Heart left ventricle (tissue), 16 donors: ENCODE results near the gene EYS. TPM values are rescaled to one million over a fixed set of nuclear protein-coding genes. Genes with fewer than 3 reads are reported as not detected.

Experiments used
- ATAC-seq, 4 donors: fragments of 200-7000 bp; cut with Tn5 transposase; one replicate each; pipeline ENCODE4 v1.9.1; 2020 to 2022; ENCODE audit warnings: moderate library complexity in 4 of 4, mild to moderate bottlenecking in 3 of 4, moderate number of reproducible peaks in 1 of 4
- DNase-seq, 5 donors: peaks; one replicate each; pipeline ENCODE4 v3.0.0-alpha.2; 2020
- H3K27ac ChIP-seq, 12 donors: fragments of 200-600 bp; sonication (generic) in 4 of 12; one replicate each; pipeline versions ENCODE4 v1.5.0 to v1.8.0; 2016 to 2022; ENCODE audit warnings: mild to moderate bottlenecking in 2 of 12
- H3K27me3 ChIP-seq, 9 donors: fragments of 200-600 bp; sonication (generic) in 2 of 9; one replicate each; pipeline versions ENCODE4 v1.5.1 to v1.8.0; 2016 to 2022; ENCODE audit warnings: mild to moderate bottlenecking in 3 of 9
- H3K36me3 ChIP-seq, 9 donors: fragments of 200-600 bp; sonication (generic) in 2 of 9; one replicate each; pipeline versions ENCODE4 v1.5.0 to v1.8.0; 2018 to 2022; ENCODE audit warnings: mild to moderate bottlenecking in 2 of 9
- H3K4me1 ChIP-seq, 12 donors: fragments of 200-600 bp; sonication (generic) in 4 of 12; one replicate each; pipeline versions ENCODE4 v1.5.0 to v1.8.0; 2016 to 2022; ENCODE audit warnings: mild to moderate bottlenecking in 3 of 12
- H3K4me3 ChIP-seq, 12 donors: fragments of 200-600 bp; sonication (generic) in 4 of 12; one replicate each; pipeline versions ENCODE4 v1.5.0 to v1.8.0; 2017 to 2022; ENCODE audit warnings: mild to moderate bottlenecking in 9 of 12, moderate library complexity in 4 of 12
- H3K9me3 ChIP-seq, 12 donors: fragments of 200-600 bp; sonication (generic) in 4 of 12; one replicate each; pipeline versions ENCODE4 v1.5.0 to v1.8.0; 2016 to 2022; ENCODE audit warnings: mild to moderate bottlenecking in 1 of 12
- POLR2A ChIP-seq, 2 donors: fragments of 450-650 bp; IDR thresholded peaks; one replicate each; pipeline ENCODE4 v1.6.1; 2017; ENCODE audit warnings: antibody characterized with exemption in 2 of 2, mild to moderate bottlenecking in 2 of 2, moderate library complexity in 2 of 2
- WGBS, 4 donors: extraction: QIAGEN DNeasy Blood & Tissue Kit in 2 of 4; methylation state at CpG; one replicate each; pipeline versions ENCODE4 v1.1.5 to v1.1.7; 2013 to 2018; 5-methylcytosine and 5-hydroxymethylcytosine counted together
- intact Hi-C, 10 donors: fragments of 100-400 bp; cut with DNase I; formaldehyde crosslinking; loops; one replicate each; pipeline versions ENCODE4 v1.11.1 to v1.14.2; 2022
- polyA plus RNA-seq, 2 donors: library from polyadenylated mRNA; stranded (reverse); fragments of 200-250 nt; gene quantifications; one replicate each; pipeline ENCODE4 v1.2.3, GENCODE V29; 2013
- total RNA-seq, 9 donors: library from RNA; depleted of rRNA in 2 of 9; stranded (reverse); fragments of >200 nt in 2 of 9; fragmentation: NEBNext Ultra II Directional in 3 of 9; extraction: Animal tissue kit (Norgen Biotek cat#: 25700) in 3 of 9; gene quantifications; one replicate each; pipeline versions ENCODE4 v1.1.0 to v1.2.4, GENCODE V29; 2016 to 2023
- TF ChIP-seq, protein P1 (sequence below), 12 donors: fragments of 200-600 bp; sonication (generic) in 4 of 12; IDR thresholded peaks; one replicate each; pipeline versions ENCODE4 v1.5.0 to v1.8.0; 2018 to 2022; ENCODE audit warnings: antibody characterized with exemption in 12 of 12, mild to moderate bottlenecking in 5 of 12
- donor health status: ischemic (EF 13 %, LVEDD 7.1; RV severe dilation, severe dysfunction).
- donor health status: healthy with polysubstance abuse.
- donor health status: DM: no; HTN: yes; CAD: no.
- donor health status: DM: no; HTN: no; CAD: no.
- donor health status: ischemic (EF 25% LVEDD 6.9; RV normal size, moderate dysfunction).
- donor health status: ischemic (EF 25% LVEDD 5.7; RV mildly dilated, moderate dysfunction).
- donor health status: healthy.
- donor health status: DM: yes; HTN: yes; CAD: no.
- donor health status: ischemic (EF 35%, LVEDD 5.7; RV mildly dilated, moderate dysfunction).
- donor health status: nonischemic (EF 11% LVEDD 7.7; RV severe dilation, severe dysfunction).
- donor health status: DM: yes; HTN: yes; CAD: no.
- donor health status: PGD.
- donor health status: ischemic (EF 29% LVEDD 5.4; RV normal size, mild dysfunction).
- donor health status: nonischemic (EF 23%, LVEDD 6.1; RV moderate dilation, normal function).

EYS gene
- total and polyA plus RNA-seq, 11 donors: 0.07 to 0.27 (median 0.08) TPM; not detected in 8

DNA sequence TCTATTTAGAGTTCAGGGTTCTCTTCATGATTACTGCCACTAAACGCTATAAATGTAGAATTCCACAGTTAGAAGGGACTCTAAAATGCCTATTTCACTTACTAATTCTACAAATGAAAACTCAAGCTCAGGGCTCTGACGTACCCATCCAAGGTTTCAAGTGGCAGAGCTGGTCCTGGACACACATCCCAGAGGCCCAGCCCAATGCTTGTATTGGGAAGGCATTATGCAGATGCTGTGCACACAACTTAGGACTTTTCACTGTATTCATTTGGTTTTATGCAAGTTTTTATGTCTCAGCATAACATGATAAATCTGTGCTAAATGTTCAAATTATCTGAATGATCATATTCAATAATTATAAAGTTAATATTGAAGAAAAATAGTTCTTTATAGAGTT lies 1761.0 kb downstream of the EYS start:
- DNase-seq (no peak), ATAC-seq (no peak)
- WGBS, 4 donors: 79 to 84% (median 80%) methylated on average over 2 of the region's 2 CpGs
- TF ChIP-seq, protein P1, sequence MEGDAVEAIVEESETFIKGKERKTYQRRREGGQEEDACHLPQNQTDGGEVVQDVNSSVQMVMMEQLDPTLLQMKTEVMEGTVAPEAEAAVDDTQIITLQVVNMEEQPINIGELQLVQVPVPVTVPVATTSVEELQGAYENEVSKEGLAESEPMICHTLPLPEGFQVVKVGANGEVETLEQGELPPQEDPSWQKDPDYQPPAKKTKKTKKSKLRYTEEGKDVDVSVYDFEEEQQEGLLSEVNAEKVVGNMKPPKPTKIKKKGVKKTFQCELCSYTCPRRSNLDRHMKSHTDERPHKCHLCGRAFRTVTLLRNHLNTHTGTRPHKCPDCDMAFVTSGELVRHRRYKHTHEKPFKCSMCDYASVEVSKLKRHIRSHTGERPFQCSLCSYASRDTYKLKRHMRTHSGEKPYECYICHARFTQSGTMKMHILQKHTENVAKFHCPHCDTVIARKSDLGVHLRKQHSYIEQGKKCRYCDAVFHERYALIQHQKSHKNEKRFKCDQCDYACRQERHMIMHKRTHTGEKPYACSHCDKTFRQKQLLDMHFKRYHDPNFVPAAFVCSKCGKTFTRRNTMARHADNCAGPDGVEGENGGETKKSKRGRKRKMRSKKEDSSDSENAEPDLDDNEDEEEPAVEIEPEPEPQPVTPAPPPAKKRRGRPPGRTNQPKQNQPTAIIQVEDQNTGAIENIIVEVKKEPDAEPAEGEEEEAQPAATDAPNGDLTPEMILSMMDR (IDR thresholded peaks at IDR 0.05): no peak
- no peak for TF ChIP-seq POLR2A (IDR thresholded peaks at IDR 0.05)
- H3K4me3 ChIP-seq: no peak overlapping the region
- intact Hi-C loops: no loop called here
- H3K27me3 ChIP-seq: no peaks in the 10 kb centered on the region
- no peaks in the 10 kb centered on the region for H3K36me3 ChIP-seq
- H3K9me3 ChIP-seq: no peaks in the 10 kb centered on the region
- no peak overlapping the region for H3K27ac ChIP-seq
- H3K4me1 ChIP-seq: no peaks in the 10 kb centered on the region

DNA sequence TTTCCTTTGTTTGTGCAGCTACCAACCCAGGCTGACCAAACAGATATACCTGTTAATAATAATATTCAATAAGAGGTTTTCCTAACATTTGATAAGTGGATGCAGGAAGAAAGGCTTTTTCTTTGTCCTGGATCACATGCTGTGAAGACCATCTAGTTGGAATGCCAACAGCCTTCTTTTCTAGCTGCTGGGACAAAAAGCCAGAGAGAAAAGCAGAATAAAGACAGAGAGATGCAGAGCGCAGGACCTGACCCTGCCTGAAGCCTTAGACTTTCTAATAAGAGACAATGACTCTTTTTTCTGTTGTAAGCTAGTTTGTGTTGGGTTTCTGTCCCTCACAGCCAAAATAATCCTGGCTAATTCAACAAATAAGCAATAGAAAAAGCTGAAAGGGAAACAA lies 1763.2 kb downstream of the EYS start:
- intact Hi-C loops: no loop called here
- ATAC-seq (no peak), DNase-seq (no peak)
- no peak for TF ChIP-seq POLR2A (IDR thresholded peaks at IDR 0.05)
- TF ChIP-seq, protein P1 (IDR thresholded peaks at IDR 0.05): no peak
- Histone ChIP-seq H3K27me3 (no peaks in the 10 kb centered on the region), H3K4me1 (no peaks in the 10 kb centered on the region), H3K36me3 (no peaks in the 10 kb centered on the region), H3K4me3 (no peak overlapping the region), H3K9me3 (no peaks in the 10 kb centered on the region), H3K27ac (no peak overlapping the region)
- WGBS, 4 donors: 80 to 93% (median 89%) methylated on average over 1 of the region's 1 CpG

DNA sequence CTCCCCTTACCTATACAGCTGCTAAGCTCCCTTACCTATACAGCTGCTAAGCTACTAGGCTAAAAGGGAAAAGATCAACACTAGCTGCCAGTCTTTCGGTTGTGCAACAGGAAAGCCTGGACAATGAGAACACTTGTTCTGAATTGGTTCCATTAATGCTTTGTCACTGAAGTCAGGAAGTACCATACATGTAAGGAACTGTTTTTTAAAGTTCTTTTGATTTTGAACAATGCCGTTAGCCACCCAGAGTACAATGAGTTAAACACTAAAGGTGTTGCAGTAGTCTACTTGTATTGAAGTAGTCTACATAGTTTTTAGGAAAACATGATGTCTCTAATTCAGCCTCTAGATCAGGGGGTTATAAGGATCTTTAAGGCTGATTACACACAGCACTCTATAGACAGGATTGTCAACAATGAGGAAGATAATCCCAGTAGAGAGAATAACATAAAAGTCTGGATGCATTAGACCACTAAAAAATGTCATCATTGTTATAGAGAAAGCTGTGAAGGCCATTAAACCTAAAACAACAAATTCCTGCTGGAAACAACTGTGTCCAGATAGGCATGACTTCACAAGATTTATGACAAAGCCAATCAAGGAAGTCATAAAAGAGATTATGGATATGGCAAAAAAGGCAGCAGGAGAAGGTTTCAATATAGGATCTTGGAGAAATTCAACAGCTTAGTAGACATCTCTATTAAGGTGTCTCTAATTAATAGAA lies 1765.1 kb downstream of the EYS start:
- WGBS, 4 donors: 40 to 70% (median 63%) methylated on average over 2 of the region's 2 CpGs

DNA sequence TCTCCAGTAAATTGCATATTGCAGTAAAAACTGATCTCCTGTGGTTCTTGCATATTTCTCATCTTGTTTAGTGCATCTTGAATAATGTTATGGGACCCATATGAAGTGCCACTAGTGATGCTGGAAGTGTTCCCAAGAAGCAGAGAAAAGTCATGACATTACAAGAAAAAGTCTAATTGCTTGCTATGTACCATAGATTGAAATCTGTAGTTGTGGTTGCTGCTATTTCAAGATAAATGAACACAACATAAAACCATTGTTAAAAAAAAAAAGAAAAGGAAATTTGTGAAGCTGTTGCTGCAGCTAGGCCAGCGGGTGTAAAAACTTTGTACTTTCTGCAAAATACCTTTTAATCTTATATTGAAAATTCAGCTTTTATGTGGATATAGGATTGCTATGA lies 1767.0 kb downstream of the EYS start:
- Histone ChIP-seq H3K4me3 (no peak overlapping the region), H3K9me3 (no peaks in the 10 kb centered on the region), H3K27ac (no peak overlapping the region), H3K36me3 (no peaks in the 10 kb centered on the region), H3K27me3 (no peaks in the 10 kb centered on the region), H3K4me1 (no peaks in the 10 kb centered on the region)
- ATAC-seq (no peak), DNase-seq (no peak)
- TF ChIP-seq, protein P1 (IDR thresholded peaks at IDR 0.05): no peak
- no peak for TF ChIP-seq POLR2A (IDR thresholded peaks at IDR 0.05)
- WGBS, 4 donors: 80 to 93% (median 87%) methylated on average over 1 of the region's 1 CpG
- intact Hi-C loops: no loop called here

More for the DNA sequence above, 1765.1 kb downstream of the EYS start:
- Histone ChIP-seq H3K9me3 (no peaks in the 10 kb centered on the region), H3K27ac (no peak overlapping the region), H3K27me3 (no peaks in the 10 kb centered on the region), H3K36me3 (no peaks in the 10 kb centered on the region), H3K4me3 (no peak overlapping the region), H3K4me1 (no peaks in the 10 kb centered on the region)
- ATAC-seq (no peak), DNase-seq (no peak)
- TF ChIP-seq, protein P1 (IDR thresholded peaks at IDR 0.05): no peak
- TF ChIP-seq POLR2A (IDR thresholded peaks at IDR 0.05): no peak
- intact Hi-C loops: no loop called here
